DMS53 treated with DMSO at 0.1 percent for 48 hours (cell line): ENCODE results near the gene HACL1.

Source experiments
- DNase-seq: peaks from one replicate; lab custom pipeline; 2025; ENCODE audit not compliant: unreplicated experiment; lab: John Stamatoyannopoulos, UW

The HACL1 gene

DNA sequence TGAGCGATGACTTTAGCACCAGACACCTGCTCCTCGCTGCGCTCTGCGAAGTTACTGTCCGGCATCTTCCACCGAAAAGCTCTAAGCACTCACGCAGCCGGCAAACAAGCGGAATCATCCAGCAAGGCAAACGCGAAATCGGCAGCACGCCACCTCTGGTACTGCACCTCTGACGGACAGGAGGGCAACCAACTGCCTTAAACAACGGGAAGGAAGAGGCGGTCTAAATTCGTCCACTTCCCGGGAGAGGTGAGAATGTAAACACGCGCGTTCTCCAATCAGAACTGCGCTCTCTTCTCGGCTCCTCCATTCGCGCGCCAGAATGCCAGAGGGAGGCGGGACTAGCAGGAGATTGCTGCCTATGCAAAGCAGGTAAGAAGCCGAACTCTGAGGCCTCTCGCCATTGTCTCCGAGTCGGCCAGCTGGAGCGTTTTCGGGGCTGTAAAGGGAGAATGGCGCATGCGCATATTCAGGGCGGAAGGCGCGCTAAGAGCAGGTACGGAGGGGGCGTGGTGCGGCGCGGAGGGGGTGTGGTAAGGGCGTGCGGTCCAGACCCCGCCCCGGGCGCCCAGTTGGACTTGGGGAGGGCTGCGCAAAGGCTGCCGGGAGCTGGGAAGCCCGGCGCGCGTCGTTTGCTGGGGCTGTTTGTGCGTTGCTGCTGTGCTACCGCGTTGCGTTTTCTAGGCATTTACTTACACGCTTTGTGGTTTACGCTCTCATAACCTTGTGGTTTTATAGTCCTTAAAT lies at the start of gene HACL1, which contains the start of gene BTD:
TSS of gene HACL1 (minus strand) at position 171 of the 747 bp plus-strand sequence. CDS start at position 65, 106 bp downstream.
TSS of gene BTD (plus strand) at position 347 of the 747 bp plus-strand sequence. CDS start 33,695 bp downstream, outside the sequence.
- DNase-seq, result no peak

DNA sequence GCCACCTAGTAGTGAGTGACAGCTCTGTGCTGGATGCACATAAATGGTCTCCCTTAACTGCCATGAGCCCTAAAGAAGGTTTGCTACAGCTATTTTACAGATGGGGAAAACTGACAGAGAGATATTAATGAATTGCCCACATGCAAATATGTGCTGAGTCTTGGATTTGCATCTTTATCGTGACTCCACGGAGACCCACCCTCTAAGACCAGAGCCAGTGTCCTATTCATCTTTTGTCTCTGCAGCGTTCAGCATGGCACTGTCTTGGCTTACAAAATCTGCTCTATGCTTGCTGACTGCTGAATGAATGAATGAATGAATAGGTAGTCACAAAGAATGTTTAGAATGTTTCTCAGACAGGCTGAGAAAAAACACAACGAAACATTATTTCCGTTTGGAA lies 48.5 kb upstream of the HACL1 start:
- DNase-seq, result no peak

DNA sequence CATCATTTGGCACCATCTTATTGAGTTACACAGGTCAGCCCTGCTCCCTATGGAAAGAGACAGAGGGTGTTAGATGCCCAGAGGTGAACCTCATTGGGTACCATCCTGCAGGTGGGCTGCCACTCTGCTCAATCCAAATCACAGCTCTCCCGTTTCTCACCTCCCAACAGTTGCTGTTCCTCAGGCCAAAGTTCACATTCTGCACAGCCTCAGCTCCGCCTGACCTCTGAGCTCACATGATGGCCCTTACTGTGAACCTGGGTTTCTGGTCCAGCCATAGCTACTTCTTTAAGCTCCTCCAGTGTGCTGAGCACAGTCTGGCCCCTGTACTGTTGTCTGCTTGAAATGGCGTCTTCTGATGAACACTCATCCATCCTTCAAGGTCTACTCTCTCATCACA lies 48.0 kb upstream of the HACL1 start:
- no peak for DNase-seq

DNA sequence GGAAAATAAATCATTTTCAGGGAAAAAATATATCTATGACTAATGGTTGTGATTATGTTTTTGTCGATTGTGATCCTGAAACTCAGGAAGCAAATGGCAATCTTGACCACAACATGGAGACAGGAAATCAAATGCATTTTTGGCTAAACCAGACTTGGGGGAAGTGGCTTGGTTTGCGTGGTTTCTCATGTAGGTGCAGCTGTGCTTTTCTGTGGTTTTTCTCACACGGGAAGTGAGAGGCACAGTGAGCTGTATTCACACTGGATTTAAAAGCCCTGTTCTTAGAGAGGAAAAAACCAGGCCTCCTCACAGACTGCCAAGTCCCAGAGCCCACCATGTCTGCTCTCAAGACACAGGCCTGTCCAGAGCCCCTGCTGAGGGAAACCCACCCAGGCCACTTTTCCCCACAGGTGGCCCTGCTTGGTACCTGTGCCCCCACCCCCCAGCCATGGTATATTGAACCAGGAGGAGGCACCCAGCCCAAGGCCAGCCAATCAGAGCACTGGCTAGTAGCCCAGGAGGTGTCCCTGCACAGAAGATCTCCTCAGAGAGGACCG lies 46.3 kb upstream of the HACL1 start:
- no peak for DNase-seq

DNA sequence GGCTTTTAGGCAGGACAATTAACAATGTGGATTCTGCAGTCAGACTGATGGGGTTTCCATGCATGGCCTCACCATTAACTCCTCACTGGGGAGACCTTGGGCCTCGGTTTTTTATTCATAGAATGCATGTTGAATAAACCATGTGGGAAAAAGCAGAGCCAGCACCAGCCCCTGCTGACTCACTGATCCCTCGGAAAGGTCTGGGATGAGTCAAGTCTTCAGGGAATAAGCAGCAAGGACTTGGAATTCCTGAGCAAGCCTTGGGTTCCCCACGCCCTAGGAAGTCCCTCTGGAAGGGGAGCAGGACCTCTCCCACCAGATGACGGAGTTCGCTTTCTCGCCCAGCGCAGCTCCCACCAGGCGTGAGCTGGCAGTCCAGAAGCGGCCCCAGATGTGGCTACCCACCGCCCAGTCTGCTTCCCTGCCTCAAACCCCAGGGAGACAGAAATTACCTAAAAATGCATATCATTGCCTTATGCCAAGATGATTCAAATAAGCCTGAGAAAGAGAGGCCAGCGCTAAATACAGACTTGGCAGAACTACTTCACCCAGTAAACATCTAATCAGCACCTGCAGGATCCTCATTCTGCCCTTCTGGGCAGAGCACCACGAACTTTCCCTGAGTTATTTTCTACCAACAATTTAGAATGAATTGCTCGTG lies 45.6 kb upstream of the HACL1 start:
- DNase-seq, result no peak

DNA sequence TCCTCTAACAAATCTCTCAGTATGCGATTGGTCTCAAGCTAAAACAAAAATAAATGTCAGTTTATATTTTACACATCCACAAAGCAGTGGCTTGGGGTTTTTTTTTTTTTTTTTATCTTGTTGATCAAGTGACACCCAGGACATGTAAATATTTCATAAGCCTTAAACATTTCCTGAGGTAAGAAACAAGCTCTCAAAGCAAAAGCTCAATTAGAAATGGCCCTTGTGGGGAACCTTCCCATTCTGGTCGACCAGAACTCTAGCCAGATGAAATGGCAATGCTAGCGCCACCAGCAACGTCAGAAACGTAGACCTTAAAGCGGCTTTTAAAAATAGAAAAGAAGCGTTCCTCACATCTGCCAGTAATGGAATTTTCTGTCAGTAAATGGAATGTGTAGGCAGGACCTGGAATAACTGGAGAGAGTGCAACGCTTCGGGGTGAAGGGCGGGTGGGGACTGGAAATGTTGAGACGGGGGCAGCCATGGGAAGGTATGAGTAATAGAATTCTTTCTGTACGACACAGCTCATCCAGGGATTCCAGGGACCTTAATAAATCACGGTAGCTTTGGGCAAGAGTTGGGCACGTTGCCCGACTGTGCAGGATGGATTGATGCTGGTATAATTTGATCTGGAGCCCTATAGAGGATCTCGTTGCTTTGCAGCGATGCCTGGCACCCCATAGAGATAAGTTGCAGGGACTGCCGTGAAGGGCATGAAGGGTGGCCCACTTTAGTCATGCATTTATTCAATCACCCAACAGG lies 44.6 kb upstream of the HACL1 start:
- DNase-seq, result no peak

DNA sequence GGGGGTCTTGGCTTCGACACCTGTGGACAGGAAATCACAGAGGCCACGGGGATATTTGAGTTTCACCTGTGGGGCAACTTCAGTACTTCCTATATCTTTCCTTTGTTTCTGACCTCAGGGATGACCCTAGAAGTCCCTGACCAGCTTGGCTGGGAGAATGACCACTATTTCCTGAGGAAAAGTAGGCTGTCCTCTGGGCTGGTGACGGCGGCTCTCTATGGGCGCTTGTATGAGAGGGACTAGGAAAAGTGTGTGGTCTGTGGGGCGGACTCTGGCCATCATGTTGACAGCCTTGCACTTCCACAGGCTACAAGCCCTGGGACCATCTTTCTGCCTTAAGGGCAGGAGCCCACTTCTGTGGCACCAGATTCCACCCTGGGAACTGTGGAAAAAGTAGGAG lies 43.9 kb upstream of the HACL1 start:
- no peak for DNase-seq

DNA sequence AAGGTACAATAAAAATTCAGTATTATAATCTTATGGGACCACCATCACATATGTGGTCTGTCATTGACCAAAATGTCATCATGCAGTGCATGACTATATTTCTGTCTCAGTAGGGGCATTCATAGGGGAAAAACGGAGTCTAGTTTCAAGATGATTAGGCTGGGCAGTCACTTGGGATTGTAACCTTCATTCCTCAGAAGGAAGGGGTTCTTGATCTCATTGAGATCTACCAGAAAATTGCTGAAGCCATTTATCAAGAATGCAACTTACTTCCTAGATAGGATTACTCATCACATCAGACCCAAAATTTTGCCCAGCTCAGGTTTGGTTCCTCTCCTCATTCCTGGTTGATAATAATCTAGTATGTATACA lies 37.5 kb upstream of the HACL1 start:
- no peak for DNase-seq

DNA sequence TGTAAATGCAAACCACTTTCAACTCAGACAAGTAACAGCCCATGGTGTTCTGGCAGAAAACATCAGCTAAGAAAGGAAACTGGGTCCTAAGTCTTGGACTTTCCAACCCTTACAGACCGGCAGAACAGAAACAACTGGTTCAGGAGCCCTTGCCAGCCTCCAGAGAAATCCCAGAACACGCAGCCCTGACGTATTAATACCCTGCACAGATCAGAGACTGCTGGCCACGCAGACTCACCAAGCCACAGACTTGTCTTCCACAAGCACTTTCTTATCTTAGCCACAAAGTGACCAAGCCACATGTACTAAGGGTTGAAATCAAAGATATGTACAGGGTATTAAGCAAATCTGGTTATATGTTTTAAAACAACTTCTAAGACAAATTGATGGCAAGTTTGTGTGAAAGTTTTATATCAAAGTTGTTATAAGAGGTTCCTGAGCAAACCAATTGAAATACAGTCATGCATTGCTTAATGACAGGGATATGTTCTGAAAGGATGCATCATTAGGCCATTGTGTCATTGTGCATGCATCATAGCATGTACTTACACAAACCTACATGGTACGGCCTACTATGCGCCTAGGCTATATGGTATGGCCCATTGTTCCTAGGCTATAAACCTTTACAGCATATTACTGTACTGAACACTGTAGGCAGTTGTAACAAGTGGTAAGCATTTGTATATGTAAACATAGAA lies 37.0 kb upstream of the HACL1 start:
- no peak for DNase-seq

DNA sequence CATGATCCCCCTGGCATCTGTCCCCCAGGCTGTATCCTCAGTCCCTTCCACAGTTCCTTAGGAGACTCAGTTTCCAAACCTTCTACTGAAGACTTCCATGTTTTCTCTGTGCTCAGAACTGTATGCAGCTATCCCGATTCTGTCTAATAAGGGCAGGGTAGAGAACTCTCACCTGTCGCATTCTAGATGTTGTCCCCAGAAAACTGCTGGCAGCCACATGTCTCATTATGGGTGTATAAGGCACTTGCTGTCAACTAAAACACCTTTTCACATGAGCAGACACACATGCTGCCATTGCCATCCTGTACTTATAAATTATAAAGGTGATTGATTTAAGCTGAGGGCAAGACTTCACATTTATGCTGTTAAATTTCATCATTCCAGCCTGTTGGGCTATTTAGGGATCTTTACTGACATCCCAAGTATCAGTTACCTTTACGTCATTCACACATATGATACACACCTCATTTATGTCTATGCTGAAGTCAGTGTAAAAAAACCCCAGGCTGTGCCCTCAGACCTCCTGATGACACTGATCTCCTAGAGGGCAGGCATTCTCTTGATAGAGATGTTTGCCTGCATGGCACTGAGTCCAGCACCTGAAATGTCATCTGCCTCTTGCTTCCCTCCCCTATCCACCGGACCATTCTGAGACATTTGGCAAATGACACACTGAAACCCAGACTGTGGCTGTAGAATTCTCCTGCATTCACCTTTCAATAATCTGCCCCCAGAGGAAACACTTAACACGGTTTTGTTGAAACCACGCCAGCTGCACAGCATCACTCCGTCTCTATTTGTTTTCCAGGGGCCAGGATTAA lies 36.0 kb upstream of the HACL1 start:
- DNase-seq, result no peak

DNA sequence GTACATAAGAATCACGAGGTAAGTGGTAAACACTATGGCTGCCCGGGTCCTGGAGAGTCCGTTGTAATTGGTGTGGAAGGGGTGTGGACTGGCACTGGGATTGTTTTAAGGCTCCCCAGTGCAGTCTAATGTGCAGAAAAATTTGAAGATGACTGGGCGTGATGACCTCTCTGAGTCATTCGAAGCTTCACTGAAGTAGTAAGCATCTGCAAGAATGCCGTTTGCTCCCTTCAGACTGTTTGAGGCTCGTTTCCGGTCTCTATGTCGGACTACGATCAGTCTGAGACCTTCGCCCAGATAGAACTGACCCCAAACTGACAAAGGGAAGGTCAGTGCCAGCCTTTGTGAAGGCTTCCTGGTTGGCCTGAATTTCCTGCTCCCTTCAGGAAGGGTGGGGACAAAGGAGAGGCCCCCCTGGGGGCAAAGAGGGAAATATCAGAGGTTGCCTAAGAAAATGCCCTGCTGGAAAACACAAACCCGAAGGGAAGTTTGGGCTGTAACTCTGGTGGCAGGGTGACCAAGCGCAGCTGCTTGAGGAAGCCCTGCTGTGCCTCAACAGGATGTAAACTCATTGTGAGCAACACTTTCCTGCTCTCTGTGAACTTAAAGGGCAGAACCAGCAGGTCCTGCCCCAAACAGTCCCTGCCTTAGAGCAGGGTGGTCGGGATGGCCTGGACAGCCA lies 34.8 kb upstream of the HACL1 start:
- no peak for DNase-seq

DNA sequence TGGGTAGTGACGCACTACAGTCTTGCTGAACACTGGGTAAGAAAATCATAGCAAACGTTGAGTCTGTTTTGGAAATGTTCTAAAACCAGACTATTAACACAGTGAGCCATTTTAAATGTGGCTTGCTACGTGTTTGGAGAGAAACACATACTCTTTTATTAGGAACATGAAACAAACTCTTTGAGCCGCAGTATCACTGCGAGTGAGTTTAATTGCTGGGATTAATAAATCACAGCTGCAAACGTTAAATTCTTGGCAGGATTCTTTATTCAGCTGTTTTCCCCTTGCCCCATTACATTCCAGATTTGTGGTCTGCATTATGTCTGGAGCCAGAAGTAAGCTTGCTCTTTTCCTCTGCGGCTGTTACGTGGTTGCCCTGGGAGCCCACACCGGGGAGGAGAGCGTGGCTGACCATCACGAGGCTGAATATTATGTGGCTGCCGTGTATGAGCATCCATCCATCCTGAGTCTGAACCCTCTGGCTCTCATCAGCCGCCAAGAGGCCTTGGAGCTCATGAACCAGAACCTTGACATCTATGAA lies 33.8 kb upstream of the HACL1 start:
- DNase-seq, result no peak

DNA sequence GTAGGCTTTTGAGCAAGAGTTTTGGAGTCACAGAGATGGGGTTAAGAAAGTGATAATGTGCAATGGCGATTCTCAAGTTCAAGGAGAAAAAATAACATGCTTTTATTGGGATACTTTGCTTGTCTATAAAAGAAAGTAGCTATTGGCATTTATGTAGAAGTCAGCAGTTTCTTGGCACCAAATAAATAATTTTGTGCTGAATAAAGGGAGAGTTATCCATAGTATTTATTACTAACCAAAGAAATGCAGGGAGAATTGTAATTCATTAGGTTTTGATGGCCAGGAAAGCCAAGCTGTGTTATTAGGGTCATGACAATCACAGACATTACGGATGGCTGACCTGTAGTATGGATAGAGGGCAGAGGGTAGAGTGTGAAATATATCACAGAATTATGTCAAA lies 33.3 kb upstream of the HACL1 start:
- DNase-seq, result no peak

DNA sequence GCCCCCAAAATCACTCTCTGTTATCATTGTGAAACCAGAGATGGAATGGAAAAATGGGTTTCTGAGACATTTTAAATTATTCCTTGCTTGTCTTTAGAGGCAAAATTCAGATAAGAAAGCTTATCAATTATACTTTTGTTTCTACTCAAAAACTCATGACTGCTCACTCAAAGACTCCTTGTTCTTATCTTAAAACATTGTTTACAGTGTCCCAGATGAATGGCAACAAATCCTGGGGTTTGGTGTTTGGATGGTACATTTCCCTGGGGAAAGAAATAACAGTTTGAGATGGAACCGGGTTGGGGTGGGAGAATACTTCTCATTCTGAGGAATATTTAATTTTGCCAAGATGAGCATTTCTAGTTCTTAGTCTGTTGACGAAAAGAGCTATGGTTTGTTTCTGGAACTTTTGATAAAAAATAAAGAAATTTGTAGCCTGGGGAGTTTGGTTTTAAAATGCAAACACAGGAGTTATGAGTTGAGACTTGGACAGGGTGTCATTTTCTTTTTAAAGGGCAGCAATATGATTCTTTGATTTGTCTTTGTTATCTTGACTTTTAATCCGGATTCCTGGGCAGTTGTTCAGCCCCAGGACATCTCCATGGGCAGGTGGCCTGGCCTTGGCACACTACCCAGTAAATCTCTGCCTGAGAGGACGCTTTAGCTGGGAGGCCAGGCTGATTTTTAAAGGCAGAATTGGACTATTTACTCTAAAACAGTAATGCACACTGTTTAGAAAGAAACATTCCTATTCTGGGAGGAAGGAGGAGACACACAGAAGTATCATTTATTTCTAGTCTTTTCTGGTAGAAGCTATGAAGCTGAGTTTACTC lies 32.6 kb upstream of the HACL1 start:
- DNase-seq, result no peak

DNA sequence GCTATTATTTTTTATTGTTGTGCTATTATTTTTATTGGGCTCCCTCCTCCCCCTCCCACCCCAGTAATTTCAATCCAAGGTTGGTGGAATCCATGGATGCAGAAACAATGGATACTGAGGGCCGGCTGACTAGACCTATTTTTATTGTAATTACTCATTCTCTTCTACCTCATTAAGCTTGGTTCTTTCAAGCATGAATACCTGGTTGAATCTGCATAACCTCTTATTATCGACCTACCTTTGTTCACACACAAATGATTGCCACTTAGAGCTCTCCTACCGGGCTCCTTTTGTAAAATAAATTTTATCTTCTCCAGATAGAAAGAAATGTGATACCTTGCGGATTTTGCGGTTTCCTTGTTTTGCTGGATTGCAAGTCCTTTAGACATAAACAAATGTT lies 31.8 kb upstream of the HACL1 start:
- no peak for DNase-seq

DNA sequence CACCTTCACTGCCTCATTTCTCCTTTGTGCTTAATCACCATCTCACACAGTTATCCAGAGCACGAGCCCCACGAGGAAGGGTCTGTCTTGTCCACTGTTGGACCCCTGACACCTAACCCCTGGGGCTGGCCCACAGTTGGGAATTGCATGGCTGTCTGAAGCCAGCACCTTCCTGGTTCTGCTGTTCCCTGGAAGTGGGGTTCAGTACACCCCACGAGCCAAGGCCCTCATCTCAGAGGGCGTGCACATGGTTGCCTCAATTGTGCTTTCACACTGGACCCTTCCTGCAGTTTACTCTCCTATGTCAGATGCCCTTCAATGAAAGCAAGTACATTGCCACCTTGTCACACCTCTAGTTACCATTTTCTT lies 30.8 kb upstream of the HACL1 start:
- DNase-seq, result no peak

DNA sequence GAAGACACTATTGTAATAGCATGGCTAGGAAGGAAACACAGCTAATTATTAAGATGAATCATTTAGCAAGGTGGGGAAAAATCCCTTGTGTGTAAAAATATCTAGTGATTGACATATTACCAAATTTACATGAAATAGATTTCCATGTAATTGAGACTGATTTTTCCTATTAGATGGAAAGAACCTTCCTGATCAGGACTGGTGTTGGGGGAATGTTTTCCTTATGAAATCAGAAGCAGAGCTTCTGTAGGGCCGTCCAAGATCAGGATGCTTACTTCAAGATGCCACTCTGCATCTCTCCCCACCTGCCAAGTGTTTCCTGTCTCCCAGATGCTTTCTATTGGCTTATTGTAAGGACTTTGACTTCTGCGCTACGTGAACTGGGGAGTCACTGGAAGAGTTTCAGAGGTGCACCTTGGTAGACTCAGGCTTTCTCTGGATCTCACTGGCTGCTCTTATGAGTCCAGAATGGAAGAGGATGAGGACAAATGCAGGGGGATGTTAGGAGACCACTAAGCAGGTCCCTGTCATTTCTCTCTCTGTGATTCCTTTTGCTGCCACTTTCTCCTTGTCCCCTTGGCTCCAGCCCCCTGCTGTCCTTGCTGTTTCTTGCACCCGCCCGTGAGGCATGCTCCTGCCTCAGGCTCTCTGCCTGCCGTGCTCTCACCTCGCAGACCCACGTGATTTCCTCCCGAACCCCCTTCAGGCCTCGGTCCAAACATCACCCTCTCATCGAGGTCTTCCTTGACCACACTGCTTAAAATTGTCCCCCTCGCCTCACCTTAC lies 30.2 kb upstream of the HACL1 start:
- no peak for DNase-seq
